ENCODE data around the gene CRIM1. TPM values are rescaled to one million over a fixed set of nuclear protein-coding genes. Genes with fewer than 3 reads are reported as not detected.

Gene CRIM1
- total RNA-seq, 1 experiment from 2014 or later = 8.3 TPM

DNA sequence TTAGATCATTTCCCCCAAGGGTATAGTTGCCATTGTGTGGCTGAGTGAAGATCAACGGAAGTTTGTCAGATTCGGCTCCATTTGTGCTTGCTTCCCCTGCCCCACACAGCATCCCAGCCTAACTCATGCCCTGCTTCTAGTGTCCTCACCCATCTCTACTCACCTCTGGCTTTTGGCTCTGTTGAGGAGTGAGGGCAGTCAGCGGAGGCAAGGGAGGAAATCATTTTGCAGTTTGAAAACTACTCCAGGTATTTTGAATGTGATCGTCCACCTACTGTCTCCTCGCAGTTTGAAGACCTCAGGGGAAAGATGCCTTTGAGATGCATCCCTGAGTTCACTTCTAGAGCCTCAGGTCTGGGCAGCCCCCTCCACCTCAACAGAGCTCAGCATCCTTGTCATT, 126.1 kb downstream of the CRIM1 start:
- no peak for DNase-seq (ENCODE audit: low spot score)

DNA sequence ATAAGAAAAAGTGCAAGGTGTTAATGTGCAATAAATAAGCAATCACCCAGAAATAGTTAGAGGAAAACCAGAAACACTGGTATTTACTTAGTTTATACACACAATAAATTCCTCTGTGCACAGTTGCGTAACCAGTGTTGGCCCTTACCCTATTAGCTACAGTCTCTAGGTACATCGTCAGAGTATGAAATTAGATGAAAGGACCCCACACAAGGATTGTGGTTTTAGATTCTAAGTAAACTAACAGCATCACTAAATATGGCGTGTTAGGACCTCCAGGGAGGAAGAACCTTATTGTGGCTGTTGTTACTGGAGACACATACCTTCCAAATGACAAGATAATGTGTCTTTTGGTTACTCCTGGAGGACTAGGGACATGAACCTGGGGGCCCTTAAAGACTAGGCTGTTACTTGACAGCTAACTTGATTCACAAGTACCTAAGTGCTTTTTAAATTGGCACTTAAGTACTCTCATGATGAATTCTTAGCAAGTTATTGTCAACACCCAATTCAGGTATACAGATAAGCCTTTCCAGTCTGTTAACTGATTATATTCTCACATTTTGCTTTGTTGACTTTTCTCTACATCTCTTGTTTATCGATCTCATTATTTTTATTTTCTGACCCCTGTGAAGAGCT, 127.1 kb downstream of the CRIM1 start:
- peak; percentile 22 for DNase-seq (ENCODE audit: low spot score)

DNA sequence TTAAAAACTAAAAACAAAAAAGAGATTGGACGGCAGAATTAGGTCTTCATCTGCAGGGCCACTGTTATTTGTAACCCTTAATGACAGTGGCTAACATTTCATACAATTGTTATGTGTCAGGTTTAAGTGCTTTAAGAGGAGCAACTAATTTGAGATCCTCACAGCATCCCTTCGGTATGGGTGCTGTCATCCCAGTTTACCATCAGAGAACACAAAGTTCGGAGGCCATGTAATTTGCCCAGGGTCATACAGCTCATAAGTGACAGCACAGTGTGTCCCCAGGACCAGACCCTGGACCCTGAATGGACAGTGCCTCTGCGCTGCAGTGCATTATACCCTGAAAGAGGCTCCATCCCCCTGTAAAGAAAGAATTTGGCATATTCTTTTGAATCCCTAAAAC, 127.7 kb downstream of the CRIM1 start:
- DNase-seq (ENCODE audit: low spot score) = no peak

DNA sequence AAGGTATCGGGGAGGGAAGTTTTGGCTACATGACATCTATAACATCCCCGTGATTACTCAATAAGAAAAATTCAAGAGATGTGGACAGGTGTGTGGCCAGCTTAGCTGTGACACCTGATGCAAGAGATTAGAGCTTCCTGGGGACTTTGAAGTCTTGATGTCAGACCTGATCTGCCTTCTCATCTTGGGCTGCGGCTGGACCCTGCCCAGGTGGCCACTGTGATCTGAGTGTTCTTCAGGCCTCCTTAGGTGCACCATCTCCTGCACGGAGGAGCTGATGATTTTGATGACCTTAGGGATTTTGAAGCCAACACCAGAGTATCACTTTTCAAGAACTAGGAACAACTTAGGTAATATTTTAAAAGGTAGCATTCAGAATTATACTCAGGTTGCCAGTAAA, 128.9 kb downstream of the CRIM1 start:
- DNase-seq (ENCODE audit: low spot score) = no peak

DNA sequence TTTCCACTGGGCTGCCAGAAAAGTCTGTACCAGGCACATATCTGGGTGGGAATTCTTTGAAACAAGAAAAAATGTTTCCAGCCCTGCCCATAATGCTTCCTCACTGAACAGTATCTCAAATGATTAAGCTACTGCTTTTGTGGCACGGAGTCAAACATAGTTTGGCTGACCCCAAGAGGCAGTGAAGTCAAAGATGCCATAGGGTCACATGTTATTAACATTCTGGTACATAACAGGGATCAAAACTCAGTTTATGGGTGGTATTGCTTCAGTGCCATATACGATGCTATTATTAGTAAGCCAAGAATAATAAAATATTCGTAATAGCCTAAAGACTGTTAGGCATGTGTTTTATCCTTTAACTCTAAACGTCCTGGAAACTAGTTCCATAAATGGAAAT, 129.9 kb downstream of the CRIM1 start:
- DNase-seq (ENCODE audit: low spot score) = no peak

DNA sequence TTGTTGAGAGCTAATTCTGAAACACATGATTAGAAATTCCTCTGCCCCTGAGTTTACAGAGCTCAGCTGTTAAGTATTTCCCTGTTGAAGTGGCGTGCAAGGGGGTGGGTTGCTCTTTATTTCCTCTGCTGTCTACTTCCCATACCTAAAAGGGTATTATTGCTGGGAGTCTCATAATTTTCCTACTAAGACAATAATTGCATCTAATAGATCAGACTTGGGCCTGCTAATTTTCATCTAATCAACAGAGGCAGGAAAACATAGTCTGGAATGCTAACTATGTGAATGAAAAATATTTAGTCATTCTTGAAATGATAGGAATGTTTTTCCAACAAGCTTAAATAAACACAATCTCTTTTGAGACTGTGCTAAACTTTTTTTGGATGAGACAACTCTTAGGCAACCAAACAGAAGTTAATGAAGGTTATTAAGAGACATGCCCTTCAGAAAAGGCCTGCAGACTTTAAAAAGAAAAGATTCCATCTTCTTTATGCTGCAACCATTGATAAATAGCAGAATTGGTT, 131.0 kb downstream of the CRIM1 start:
- DNase-seq (ENCODE audit: low spot score) = peak; percentile 2

DNA sequence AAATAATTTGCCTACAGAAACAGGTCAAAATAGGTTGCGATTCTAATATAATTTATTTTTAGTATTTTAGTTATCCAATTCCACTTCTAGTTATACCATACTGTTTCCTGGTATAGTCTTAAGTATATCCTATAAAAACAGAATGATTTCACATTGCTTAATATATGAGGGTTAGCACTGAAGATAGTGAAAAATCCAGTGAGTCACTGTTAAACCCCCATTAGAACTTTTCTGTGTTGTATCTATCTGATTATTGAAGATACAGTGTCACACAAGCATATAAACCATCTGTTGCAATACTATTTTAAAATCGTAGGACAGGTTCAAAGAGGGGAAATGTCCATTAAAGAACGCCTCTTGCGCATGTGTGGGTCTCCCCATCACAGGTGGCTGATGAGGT, 132.4 kb downstream of the CRIM1 start:
- no peak for DNase-seq (ENCODE audit: low spot score)

DNA sequence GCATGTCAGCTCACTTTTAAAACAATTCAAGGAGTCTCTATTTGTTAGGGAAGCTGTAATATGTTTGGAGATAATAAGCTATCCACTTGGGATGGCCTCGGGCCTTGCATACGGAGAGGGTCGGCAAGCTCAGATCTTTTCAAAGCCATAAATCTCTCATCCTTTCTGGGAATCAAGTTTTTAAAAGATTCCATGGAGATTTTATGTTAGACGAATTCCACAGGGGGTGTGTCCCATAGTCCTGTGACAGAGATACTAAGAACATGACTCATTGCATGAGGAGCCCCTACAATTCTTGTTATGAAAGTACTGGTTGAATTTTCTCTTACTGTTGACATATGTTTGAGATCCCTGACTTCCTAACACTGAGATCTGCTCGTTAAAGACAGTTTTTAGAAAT, 133.7 kb downstream of the CRIM1 start:
- DNase-seq (ENCODE audit: low spot score) = no peak

DNA sequence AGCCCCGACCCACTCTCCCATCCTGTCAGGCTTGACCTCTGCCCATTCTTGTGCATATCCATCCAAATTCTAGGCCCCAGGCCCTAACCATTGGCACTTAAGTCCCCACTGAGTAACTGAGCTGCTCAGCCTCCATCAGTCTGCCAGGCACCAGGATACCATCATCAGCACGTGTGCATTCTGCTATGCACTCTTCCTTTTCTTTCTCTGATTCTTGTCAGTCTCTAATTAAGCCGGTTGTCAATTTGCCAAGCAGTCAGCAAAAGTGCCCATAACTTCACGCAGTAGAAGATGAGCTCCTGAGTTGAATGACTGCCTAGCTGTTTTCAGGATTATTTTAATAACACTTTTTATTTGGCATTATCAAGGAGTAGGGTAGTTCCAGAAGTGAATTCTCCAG, 135.2 kb downstream of the CRIM1 start:
- no peak for DNase-seq (ENCODE audit: low spot score)

DNA sequence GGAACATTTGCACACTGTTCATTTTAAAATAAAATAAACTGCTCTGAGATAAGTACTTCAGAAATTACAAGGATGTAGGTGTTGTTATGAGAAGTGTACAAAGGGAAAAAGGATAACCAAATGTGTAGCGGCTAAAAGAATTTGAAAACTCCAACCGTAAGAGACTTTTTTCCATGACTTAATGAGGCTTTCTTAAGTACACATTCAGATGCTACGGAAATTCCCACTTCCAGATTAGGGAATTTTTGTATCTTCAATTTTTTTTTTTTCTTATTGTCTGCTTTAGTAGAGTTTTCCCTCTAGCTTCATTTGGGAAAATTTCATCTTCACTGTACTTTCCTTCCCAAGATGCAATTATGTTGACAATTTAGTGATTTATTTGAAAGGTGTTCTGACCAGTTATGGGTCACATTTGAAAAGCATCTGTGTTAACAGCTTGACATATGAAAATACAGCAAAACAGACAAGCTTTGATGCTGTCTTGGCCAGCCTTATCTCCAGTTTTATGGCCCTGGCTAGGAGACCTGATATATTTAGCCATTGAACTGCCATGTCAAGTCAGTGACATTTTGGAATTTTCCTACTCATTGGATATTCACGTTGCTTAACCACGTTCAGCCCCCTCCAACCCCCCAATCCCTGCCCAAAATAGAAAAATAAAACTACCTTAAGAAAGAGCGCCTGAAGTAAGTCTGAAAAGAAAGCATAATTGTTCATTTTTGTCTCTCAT, 136.8 kb downstream of the CRIM1 start:
- DNase-seq (ENCODE audit: low spot score) = no peak

DNA sequence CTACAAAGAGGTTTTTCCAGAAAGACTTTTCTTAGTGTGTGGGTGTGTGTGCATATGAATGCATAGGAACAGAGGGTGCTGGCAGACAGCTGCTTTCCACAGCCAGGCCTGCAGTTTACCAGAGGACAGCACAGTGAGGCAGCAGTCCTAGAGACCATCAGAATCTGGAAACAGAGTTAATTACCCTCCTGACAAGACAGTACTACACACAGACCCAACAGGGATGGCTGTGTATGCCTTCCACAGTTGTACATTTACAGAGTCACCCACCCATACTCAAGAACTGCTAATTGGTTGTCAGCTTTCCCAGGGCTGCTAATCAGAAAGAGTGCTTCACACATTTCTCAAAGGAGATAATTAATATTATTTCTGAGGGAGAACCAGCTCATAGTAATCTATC, 137.7 kb downstream of the CRIM1 start:
- no peak for DNase-seq (ENCODE audit: low spot score)

DNA sequence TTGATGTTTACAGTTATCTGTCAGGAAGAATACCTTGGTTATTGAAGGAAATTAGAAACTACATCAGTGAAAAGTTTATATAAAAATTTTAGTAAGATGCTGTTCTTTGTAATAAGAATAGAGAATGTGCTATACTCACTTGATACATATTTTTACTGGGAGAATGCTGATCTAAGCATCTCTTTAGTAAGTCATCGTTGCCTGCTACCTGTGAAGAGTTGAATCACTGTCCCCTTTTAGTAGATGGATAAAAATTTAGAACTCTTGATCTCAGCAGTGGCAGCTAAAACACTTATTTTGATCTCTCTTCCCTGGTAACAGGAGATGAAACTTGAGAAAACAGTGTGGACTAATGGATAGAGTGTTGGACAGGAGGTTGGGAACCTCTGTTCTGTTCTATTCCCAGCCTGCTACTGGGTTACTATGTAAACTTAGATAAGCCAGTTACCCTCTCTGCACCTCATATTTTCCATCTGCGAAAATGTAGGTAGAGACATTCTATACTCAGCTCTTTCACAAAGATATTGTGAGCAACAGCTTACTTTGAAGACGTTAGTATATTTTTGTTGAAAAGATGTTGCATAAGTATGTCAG, 142.1 kb downstream of the CRIM1 start:
- DNase-seq (ENCODE audit: low spot score) = no peak

DNA sequence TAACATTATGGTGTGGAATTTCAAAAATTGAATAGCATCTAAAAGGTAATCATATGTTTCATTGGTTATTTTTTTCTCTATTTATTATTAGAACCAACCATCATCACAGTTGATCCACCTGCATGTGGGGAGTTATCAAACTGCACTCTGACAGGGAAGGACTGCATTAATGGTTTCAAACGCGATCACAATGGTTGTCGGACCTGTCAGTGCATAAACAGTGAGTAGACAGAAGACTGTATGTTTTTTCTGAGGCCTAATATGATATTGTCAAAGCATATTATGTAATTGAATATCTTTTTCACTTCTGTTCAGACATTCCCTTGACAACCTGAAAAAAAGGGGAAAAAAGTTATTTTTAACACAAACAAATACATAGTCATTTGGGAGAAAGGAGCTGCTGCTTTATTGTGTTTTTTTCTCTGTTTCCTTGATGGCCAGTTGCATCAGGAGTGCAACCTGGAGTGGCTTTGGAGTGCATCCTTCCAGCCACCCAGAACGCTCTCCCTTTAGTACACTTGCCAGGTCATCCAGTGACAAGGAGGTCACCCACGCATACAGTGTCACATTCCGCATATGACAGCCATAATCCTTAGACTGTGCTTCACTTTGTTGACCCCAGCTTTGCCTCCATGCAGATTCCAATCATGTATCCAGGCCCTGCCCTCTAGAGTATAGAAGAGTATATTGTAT, 143.7 kb downstream of the CRIM1 start:
- no peak for DNase-seq (ENCODE audit: low spot score)

DNA sequence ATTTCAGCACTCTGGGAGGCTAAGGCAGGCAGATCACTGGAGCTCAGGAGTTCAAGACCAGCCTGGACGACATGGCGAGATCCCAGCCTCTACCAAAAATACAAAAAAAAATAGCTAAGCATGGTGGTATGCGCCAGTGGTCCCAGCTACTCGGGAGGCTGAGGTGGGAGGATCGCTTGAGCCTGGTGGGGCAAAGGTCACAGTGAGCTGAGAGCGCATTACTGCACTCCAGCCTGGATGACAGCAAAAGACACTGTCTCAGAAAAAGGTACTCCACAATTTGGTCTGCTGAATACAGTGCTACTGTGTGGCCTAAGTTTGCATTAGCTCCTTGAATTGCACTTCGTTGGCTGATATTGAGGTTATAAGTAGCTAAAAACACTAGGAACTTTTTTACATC, 144.5 kb downstream of the CRIM1 start:
- DNase-seq (ENCODE audit: low spot score) = no peak

DNA sequence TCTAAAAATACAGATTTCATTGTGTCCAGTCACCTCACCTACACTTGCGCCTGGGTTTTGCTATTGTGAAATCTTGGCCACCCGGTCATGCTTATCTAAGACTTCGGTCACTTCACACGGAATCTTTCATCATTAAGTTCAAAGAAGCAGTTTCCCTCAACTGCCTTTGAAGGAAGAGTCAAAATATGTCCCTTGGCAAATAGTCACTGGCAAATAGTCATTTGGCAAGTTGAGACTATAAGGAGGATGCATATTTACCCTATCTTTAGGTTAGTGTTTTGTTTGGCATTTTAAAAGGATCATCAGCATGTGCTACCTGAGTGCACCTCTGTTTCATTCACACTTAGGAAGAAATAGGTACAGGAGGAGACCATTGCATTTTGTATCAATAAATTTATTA, 146.5 kb downstream of the CRIM1 start:
- DNase-seq (ENCODE audit: low spot score) = no peak

DNA sequence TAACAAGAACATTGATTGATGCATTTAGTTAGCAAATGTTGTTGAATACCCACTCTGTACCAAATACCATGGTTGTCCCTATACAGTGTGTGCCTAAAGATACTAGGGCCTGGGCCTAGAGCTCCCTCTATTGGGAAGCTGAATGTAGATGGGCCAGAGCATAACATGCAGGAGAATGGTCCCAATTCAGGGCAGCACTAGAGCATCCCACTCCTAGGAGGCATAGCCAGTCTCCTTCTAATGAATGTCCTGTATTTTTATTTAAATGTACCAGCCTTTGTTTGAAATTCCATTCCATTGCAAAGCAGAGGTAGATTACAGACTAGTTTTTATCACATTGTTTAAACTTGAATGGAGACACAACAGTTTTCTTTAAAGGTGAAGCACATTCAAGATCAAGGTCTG, 151.8 kb downstream of the CRIM1 start:
- DNase-seq (ENCODE audit: low spot score) = peak; percentile 5

DNA sequence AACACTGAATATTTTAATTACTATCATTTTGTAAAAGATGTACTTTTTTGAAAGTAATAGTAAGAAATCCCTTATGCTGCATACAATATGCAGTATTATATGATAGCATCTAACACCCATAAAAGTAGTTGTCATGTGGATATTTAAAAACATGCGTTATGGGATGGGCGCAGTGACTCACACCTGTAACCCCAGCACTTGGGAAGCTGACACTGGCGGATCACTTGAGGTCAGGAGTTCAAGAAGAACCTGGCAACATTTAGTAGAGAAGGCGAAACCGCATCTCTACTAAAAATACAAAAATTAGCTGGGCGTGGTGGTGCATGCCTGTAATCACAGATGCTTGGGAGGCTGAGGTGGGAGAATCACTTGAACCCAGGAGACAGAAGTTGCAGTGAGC, 153.5 kb downstream of the CRIM1 start:
- no peak for DNase-seq (ENCODE audit: low spot score)

DNA sequence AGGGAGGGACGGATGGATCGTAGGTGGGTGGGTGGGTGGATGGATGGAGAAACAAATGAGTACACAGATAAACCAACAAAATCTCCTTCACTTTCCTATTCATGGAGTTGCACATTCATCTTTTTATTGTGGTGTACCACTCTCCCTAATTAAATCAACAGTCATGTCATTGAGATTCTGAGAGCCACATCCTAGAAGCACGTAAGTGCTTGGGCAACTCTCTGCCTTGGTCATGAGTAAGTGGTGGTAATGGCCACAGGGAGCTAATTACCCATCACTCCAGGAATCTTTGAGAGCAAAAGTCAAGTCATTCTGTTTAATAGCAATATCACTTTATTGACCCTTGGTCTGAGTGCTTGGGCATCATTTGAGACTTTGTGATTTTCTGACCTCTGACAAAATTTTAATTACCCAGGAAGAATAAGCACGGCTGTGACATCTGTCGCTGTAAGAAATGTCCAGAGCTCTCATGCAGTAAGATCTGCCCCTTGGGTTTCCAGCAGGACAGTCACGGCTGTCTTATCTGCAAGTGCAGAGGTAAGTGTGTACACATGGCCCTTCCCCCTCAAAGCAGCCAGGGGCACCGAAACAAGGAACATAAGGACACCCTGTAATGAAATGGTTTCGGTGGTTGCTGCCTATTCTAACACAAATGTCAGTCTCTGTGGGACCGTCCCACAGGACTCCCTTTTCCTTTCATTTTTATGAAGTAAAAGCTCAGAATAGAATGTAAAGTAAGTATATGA, 156.5 kb downstream of the CRIM1 start:
- no peak for DNase-seq (ENCODE audit: low spot score)

DNA sequence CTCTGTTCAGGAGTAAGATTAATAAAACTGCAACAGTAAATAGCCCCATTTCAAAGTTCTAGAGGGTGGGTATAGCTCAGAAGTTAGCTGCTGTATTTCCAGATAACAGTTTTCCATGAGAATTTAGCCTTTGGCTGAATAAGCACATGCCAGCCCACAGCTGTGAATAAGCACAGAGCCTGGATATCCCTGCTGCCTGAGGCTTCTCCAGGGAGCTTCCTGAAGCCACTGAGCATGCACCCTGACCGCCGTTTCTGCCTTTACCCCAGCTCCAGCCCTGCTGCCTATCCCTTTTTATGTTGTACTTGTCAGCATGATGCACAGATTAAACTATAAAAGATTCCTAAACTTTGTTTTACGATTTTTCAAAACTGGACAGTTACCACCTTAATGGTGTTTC, 157.1 kb downstream of the CRIM1 start:
- no peak for DNase-seq (ENCODE audit: low spot score)

DNA sequence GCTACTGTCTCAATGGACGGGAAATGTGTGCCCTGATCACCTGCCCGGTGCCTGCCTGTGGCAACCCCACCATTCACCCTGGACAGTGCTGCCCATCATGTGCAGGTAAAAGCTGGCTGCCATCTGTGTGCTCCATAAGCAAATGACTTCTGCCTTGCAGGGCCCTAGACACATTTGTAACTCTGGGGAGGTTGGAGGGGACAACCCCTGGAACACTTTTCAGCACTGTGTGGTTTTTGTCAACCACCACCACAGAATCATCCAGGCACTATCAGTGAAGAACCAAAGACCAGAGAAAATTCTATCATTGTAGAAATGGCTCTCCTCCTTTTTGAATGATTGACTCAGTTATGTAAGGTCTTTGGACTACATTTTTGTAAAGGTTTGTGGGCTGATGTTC, 158.1 kb downstream of the CRIM1 start:
- DNase-seq (ENCODE audit: low spot score) = no peak

DNA sequence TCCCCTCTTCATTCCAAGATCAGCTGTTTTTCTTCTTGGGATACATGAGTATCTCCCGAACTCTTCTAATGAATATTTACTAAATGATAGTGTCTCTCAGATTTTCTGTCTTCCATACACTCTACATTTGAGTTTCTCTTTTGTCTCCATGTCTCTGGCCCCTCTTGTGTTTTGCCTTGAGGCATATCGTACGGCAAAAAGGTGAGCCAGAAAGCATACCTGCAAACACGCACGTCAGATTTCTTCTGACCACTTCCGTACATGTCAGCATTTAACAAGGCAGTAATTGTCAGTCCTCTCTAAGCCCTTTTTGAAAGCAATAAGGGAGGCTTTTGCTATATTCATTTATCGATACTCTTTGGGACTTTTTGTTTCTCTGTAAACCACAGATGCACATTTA, 160.0 kb downstream of the CRIM1 start:
- no peak for DNase-seq (ENCODE audit: low spot score)

Measured in H4 (cell line).